Upper lobe of right lung (tissue), 1 donor: ENCODE measurements around the gene SPACA1. TPM values are rescaled to one million over a fixed set of nuclear protein-coding genes. Genes with fewer than 3 reads are reported as not detected.
"Not testable (repeated sequence)": the region's sequence is repeated elsewhere in the genome, so short reads cannot be mapped to it uniquely, and the experiment has no call there.

Experiments used
- ATAC-seq: fragments of 200-7000 bp; cut with Tn5 transposase; one replicate; pipeline ENCODE4 v1.9.1; 2020; ENCODE audit warnings: mild to moderate bottlenecking, moderate library complexity
- DNase-seq: peaks from one replicate; pipeline ENCODE4 v3.0.0-alpha.2; 2020
- H3K27ac ChIP-seq: fragments of 200-600 bp; one replicate; pipeline ENCODE4 v1.8.0; 2022
- H3K27me3 ChIP-seq: fragments of 200-600 bp; one replicate; pipeline ENCODE4 v1.8.0; 2022; ENCODE audit warnings: mild to moderate bottlenecking
- H3K36me3 ChIP-seq: fragments of 200-600 bp; one replicate; pipeline ENCODE4 v1.8.0; 2022
- H3K4me1 ChIP-seq: fragments of 200-600 bp; one replicate; pipeline ENCODE4 v1.8.0; 2022
- H3K4me3 ChIP-seq: fragments of 200-600 bp; one replicate; pipeline ENCODE4 v1.8.0; 2022; ENCODE audit warnings: mild to moderate bottlenecking
- H3K9me3 ChIP-seq: fragments of 200-600 bp; one replicate; pipeline ENCODE4 v1.8.0; 2022
- intact Hi-C: fragments of 100-400 bp; cut with DNase I; formaldehyde crosslinking; loops from one replicate; pipeline ENCODE4 v1.11.0; 2022
- long read RNA-seq: library from polyadenylated mRNA; unstranded; transcript quantifications from one replicate; pipeline ENCODE4 v2.0.0, GENCODE V29; 2021
- total RNA-seq: library from RNA; stranded (reverse); fragmentation: NEBNext Ultra II Directional; extraction: Animal tissue kit (Norgen Biotek cat#: 25700); gene quantifications from one replicate; pipeline ENCODE4 v1.2.1, GENCODE V29; 2021
- TF ChIP-seq, protein P1 (sequence below): fragments of 200-600 bp; IDR thresholded peaks from one replicate; pipeline ENCODE4 v1.8.0; 2022; ENCODE audit warnings: antibody characterized with exemption
- donor health status: DM: no; HTN: yes; CAD: no; lungs with severe emphysema.

SPACA1 gene
- not detected for total RNA-seq
- long read RNA-seq: 0 reads

DNA sequence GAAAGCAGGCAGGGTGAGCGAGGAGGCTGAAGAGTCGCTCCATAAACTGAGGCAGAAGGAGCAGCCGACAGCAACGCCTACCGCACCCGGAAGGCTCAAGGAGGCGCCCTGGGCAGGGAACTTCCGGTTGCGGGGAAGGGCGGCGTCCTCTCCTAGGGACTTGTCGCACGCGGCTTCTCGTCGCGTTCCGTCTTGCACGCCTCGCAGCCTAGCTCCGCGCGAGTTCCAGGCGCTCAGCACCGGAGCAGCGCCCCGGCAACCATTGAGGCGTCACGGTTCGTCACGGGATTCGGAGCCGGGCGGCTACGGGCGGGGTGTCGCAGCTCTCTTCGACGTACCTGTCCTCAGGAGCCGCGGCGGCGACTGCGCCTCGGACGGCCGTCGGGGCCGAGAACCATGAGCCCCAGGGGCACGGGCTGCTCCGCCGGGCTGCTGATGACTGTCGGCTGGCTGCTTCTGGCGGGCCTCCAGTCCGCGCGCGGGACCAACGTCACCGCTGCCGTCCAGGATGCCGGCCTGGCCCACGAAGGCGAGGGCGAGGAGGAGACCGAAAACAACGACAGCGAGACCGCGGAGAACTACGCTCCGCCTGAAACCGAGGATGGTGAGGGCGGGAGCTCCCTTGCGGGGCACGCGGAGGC is at the start of gene SPACA1:
TSS of gene SPACA1 (plus strand) at position 332 of the 641 bp plus-strand sequence. CDS start at position 397, 65 bp downstream.
- DNase-seq (no peak), ATAC-seq (peak; percentile 24)
- intact Hi-C loops: no loop called here
- H3K4me1 ChIP-seq: no peaks in the 10 kb centered on the region
- TF ChIP-seq, protein P1, sequence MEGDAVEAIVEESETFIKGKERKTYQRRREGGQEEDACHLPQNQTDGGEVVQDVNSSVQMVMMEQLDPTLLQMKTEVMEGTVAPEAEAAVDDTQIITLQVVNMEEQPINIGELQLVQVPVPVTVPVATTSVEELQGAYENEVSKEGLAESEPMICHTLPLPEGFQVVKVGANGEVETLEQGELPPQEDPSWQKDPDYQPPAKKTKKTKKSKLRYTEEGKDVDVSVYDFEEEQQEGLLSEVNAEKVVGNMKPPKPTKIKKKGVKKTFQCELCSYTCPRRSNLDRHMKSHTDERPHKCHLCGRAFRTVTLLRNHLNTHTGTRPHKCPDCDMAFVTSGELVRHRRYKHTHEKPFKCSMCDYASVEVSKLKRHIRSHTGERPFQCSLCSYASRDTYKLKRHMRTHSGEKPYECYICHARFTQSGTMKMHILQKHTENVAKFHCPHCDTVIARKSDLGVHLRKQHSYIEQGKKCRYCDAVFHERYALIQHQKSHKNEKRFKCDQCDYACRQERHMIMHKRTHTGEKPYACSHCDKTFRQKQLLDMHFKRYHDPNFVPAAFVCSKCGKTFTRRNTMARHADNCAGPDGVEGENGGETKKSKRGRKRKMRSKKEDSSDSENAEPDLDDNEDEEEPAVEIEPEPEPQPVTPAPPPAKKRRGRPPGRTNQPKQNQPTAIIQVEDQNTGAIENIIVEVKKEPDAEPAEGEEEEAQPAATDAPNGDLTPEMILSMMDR: no peak
- peaks cover 4% of the 10 kb centered on the region for H3K27me3 ChIP-seq
- H3K9me3 ChIP-seq: no peaks in the 10 kb centered on the region
- H3K4me3 ChIP-seq: no peak within 1 kb of the TSS
- no peak within 1 kb of the TSS for H3K27ac ChIP-seq
- H3K36me3 ChIP-seq: no peaks in the 10 kb centered on the region

DNA sequence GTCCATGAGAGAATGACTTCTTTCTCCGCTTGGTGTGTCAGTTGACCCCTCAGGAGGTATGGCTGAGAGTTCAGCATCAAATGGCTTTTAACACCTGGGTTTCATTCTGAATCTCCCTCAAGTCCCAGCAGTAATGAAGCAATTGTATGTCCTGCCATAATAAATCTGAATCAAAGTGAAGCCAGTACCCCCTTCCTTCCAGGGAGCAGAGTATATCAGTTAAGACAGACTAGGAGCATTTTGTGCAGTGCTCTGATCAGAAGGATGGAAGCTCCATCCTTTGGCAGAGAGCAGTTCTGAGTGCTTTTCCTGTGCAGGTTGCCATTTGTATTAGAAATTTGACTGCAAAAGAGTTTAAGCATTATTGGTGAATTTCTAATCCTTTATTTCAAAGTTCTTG is 46.9 kb upstream of the SPACA1 start:
- H3K4me3 ChIP-seq: no peak overlapping the region
- TF ChIP-seq, protein P1: no peak
- H3K4me1 ChIP-seq: no peaks in the 10 kb centered on the region
- no peaks in the 10 kb centered on the region for H3K36me3 ChIP-seq
- H3K27me3 ChIP-seq: peaks cover 3% of the 10 kb centered on the region
- no peak for DNase-seq
- no peaks in the 10 kb centered on the region for H3K9me3 ChIP-seq
- intact Hi-C loops: no loop called here
- no peak for ATAC-seq
- no peak overlapping the region for H3K27ac ChIP-seq

GRCh38 chr6:88001279-88001678 is 46.4 kb upstream of the SPACA1 start:
- H3K36me3 ChIP-seq, H3K27ac ChIP-seq, H3K4me1 ChIP-seq, intact Hi-C loops, ATAC-seq, H3K4me3 ChIP-seq, H3K9me3 ChIP-seq, H3K27me3 ChIP-seq, DNase-seq: not testable (repeated sequence)

GRCh38 chr6:88004707-88005106 is 42.9 kb upstream of the SPACA1 start:
- intact Hi-C loops: no loop called here
- Histone ChIP-seq H3K4me3 (no peak overlapping the region), H3K27me3 (peaks cover 2% of the 10 kb centered on the region), H3K4me1 (no peaks in the 10 kb centered on the region), H3K9me3 (no peaks in the 10 kb centered on the region), H3K36me3 (no peaks in the 10 kb centered on the region), H3K27ac (no peak overlapping the region)
- TF ChIP-seq, protein P1: no peak
- ATAC-seq: peak; percentile 95
- DNase-seq: peak; percentile 65

GRCh38 chr6:88006557-88006956 is 41.1 kb upstream of the SPACA1 start:
- Histone ChIP-seq H3K4me1 (no peaks in the 10 kb centered on the region), H3K27ac (no peak overlapping the region), H3K27me3 (no peaks in the 10 kb centered on the region), H3K4me3 (no peak overlapping the region), H3K36me3 (no peaks in the 10 kb centered on the region), H3K9me3 (no peaks in the 10 kb centered on the region)
- TF ChIP-seq, protein P1: no peak
- intact Hi-C loops: no loop called here
- ATAC-seq (no peak), DNase-seq (no peak)

DNA sequence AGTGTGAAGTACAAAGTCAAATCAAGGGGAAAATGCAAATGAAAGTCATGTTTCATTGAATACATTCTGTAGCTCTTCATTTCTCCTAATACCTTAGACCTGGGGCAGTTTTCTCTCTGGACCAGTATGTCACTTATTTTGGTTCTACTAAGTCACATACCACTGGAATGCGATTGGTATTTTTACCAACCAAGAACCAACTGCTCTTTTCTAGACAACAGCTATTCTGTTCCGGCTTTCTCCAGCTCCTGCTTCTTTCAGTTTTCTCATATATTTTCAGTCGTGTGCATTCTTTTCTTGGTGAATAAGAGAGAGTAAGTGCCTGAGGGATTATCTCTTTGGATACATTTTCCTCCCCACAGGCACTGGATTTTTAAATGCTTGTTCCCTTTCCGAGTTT is 39.2 kb upstream of the SPACA1 start:
- no peak for ATAC-seq
- no peak for DNase-seq
- Histone ChIP-seq H3K4me1 (no peaks in the 10 kb centered on the region), H3K27ac (no peak overlapping the region), H3K36me3 (no peaks in the 10 kb centered on the region), H3K9me3 (no peaks in the 10 kb centered on the region), H3K4me3 (no peak overlapping the region), H3K27me3 (no peaks in the 10 kb centered on the region)
- TF ChIP-seq, protein P1: no peak
- intact Hi-C loops: no loop called here
